PC-9 (cell line): ENCODE results near the gene ZNF316. TPM values are rescaled to one million over a fixed set of nuclear protein-coding genes. Genes with fewer than 3 reads are reported as not detected.

Source experiments
- BruUV-seq: library from RNA; stranded (reverse); fragments of 400-500 nt; replicated peaks from 2 replicates; lab custom pipeline; 2021; lab: Mats Ljungman, UMichigan
- CTCF ChIA-PET: fragments of 300-600 bp; sonication (Branson Sonifier 250); formaldehyde crosslinking; loops from one replicate; lab custom pipeline; 2022; ENCODE audit warnings: antibody characterized with exemption; lab: Charles Lee
- POLR2A ChIA-PET: fragments of 300-600 bp; sonication (Branson Sonifier 250); formaldehyde crosslinking; loops from one replicate; lab custom pipeline; 2022; ENCODE audit warnings: antibody characterized with exemption; ENCODE audit not compliant: unreplicated experiment; lab: Charles Lee
- DNase-seq, 2 experiments: peaks; one replicate each; pipeline versions ENCODE4 v3.0.0 to v3.0.0-alpha.2; 2015 to 2022; ENCODE audit warnings: mixed read lengths in 1 of 2
- H2AFZ ChIP-seq: fragments of 200-600 bp; sonication (generic); 2 replicates; pipeline ENCODE4 v1.8.1; 2017; ENCODE audit warnings: antibody characterized with exemption
- H3F3A ChIP-seq: fragments of 200-600 bp; sonication (generic); 2 replicates; pipeline ENCODE4 v1.8.1; 2017; ENCODE audit warnings: antibody characterized with exemption, mild to moderate bottlenecking, low read depth; ENCODE audit not compliant: insufficient read depth
- H3K27ac ChIP-seq: fragments of 200-600 bp; sonication (generic); 2 replicates; pipeline ENCODE4 v1.6.1; 2016; ENCODE audit warnings: mixed run types
- H3K27me3 ChIP-seq: fragments of 200-600 bp; sonication (generic); 2 replicates; pipeline ENCODE4 v1.6.1; 2016; ENCODE audit warnings: low read depth, mixed run types; ENCODE audit not compliant: insufficient read depth
- H3K36me3 ChIP-seq: fragments of 200-600 bp; sonication (generic); 2 replicates; pipeline ENCODE4 v1.6.1; 2016; ENCODE audit warnings: low read depth, mixed run types
- H3K4me1 ChIP-seq: fragments of 200-600 bp; sonication (generic); replicated peaks from 2 replicates; pipeline ENCODE4 v1.6.1; 2016; ENCODE audit warnings: mixed run types; ENCODE audit not compliant: insufficient read depth
- H3K4me2 ChIP-seq: fragments of 200-600 bp; sonication (generic); 2 replicates; pipeline ENCODE4 v1.6.1; 2017; ENCODE audit warnings: mixed run types
- H3K4me3 ChIP-seq: fragments of 200-600 bp; sonication (generic); 2 replicates; pipeline ENCODE4 v1.6.1; 2016; ENCODE audit warnings: mixed run types
- H3K79me2 ChIP-seq: fragments of 200-600 bp; sonication (generic); 2 replicates; pipeline ENCODE4 v1.6.1; 2017; ENCODE audit warnings: low read depth, mixed run types
- H3K9me2 ChIP-seq: fragments of 200-600 bp; sonication (generic); 2 replicates; pipeline ENCODE4 v1.8.1; 2017; ENCODE audit warnings: mild to moderate bottlenecking; ENCODE audit not compliant: insufficient read depth
- H3K9me3 ChIP-seq: fragments of 200-600 bp; sonication (generic); 2 replicates; pipeline ENCODE4 v1.8.1; 2016; ENCODE audit warnings: low read depth; ENCODE audit not compliant: insufficient read depth
- H4K20me1 ChIP-seq: fragments of 200-600 bp; sonication (generic); 2 replicates; pipeline ENCODE4 v1.8.1; 2017; ENCODE audit not compliant: insufficient read depth
- EZH2 ChIP-seq: fragments of 200-600 bp; sonication (generic); IDR thresholded peaks from 2 replicates; pipeline ENCODE4 v1.8.0; 2017; ENCODE audit warnings: antibody characterized with exemption, low read depth
- intact Hi-C: fragments of 100-400 bp; cut with micrococcal nuclease; formaldehyde crosslinking; loops from one replicate; pipeline ENCODE4 v1.10.0; 2022; ENCODE audit not compliant: unreplicated experiment
- total RNA-seq: library from RNA; stranded (reverse); gene quantifications from 2 replicates; pipeline ENCODE4 v1.2.3, GENCODE V29; 2021
- TF ChIP-seq, protein P1 (sequence below): fragments of 200-600 bp; sonication (generic); conservative IDR thresholded peaks from 2 replicates; pipeline ENCODE4 v1.6.1; 2017; ENCODE audit warnings: mixed run types, antibody characterized with exemption, mild to moderate bottlenecking, moderate library complexity

The ZNF316 gene
- total RNA-seq, 1 experiment from 2014 or later, result 28.4 TPM

DNA sequence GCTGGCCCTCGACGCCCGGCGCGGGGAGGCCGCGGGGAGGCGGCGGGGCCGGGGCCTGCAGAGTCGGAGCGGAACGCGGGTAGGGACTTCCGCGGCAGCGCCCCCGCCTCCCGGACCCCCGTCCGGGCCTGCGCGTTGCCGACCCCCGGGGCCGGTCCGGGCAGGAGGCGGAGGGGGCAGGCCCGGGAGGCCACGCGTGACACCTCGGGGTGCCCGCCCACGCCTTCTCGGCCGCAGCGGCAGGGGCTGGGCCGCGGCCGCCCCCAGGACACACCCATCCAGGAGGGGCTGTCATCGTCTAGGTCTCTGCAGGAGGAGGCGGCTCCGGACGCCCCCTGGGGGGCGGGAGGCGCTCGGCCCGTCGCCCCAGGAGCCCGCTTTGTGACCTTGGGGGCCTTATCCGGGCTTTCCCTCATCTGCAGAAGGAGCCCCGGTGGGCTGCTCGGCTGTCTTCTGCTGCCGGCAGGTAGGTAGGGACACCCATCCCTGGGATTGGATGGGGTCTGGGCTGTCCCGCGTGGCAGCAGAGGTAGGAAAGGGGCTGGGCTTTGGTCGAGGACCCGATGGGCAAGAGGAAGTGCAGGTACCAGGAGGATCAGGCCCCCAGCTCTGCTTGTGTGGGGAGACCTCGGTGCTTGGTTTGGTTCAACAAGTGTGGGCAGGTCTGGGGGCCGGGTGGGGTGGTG is 569 bp downstream of the ZNF316 start:
- ChIA-PET CTCF (no interaction called here), POLR2A (interaction anchor here (0.6 kb wide), 1 partner anchor 46 kb away, joined by 18 read pairs; no protein-coding TSS in a partner anchor)
- DNase-seq, result peak in 1 of 2 experiments; percentile 65
- H3K4me3 ChIP-seq, result peak overlapping the region; percentile 71
- H3K79me2 ChIP-seq, result peaks cover 32% of the 10 kb centered on the region
- no TSS peak for BruUV-seq
- H3K9me3 ChIP-seq, result no peaks in the 10 kb centered on the region
- H3F3A ChIP-seq, result peaks cover 17% of the 10 kb centered on the region
- peaks cover 21% of the 10 kb centered on the region for H3K4me1 ChIP-seq
- TF ChIP-seq EZH2, result no peak
- TF ChIP-seq, protein P1, sequence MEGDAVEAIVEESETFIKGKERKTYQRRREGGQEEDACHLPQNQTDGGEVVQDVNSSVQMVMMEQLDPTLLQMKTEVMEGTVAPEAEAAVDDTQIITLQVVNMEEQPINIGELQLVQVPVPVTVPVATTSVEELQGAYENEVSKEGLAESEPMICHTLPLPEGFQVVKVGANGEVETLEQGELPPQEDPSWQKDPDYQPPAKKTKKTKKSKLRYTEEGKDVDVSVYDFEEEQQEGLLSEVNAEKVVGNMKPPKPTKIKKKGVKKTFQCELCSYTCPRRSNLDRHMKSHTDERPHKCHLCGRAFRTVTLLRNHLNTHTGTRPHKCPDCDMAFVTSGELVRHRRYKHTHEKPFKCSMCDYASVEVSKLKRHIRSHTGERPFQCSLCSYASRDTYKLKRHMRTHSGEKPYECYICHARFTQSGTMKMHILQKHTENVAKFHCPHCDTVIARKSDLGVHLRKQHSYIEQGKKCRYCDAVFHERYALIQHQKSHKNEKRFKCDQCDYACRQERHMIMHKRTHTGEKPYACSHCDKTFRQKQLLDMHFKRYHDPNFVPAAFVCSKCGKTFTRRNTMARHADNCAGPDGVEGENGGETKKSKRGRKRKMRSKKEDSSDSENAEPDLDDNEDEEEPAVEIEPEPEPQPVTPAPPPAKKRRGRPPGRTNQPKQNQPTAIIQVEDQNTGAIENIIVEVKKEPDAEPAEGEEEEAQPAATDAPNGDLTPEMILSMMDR, result peak; percentile 58
- H2AFZ ChIP-seq, result peak overlapping the region; percentile 42; the same call in 1 of the 2 replicates
- intact Hi-C loops, result loop anchor here (1.0 to 5.0 kb wide), 2 partner anchors 47 to 120 kb away; partner anchors contain the start of gene INTS15
- no peaks in the 10 kb centered on the region for H3K9me2 ChIP-seq
- H3K27me3 ChIP-seq, result no peaks in the 10 kb centered on the region
- H3K36me3 ChIP-seq, result peaks cover 11% of the 10 kb centered on the region; the same call in 1 of the 2 replicates
- no peak overlapping the region for H3K27ac ChIP-seq
- peak overlapping the region; percentile 91 for H3K4me2 ChIP-seq
- 0 out of 2 replicates have a peak, but pooled peaks cover 4% of the 10 kb centered on the region for H4K20me1 ChIP-seq

DNA sequence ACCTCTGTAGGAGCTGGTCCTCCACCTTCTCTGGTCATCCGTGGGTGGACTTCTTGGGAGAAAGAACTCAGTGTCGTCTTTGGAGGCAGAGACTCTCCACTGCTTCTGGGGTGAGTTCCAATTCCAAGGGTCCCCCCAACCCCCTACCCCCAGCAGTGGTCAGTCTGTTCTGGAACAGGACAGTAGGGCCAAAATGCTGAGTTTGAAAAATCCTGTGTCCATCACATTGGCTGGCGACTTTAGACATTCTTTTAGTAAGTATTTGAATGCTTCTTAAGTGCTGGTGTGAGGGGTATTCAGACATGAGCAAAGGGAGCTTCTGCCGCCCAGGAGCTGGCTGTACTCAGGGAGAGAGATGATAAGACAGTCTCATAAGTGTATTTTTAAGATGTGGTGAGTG is 1.9 kb downstream of the ZNF316 start:
- TF ChIP-seq, protein P1, result no peak
- no peak for TF ChIP-seq EZH2
- no peak overlapping the region for H3K4me3 ChIP-seq
- peaks cover 21% of the 10 kb centered on the region for H3K4me1 ChIP-seq
- H3K36me3 ChIP-seq, result peaks cover 13% of the 10 kb centered on the region; the same call in 1 of the 2 replicates
- ChIA-PET CTCF (no interaction called here), POLR2A (no interaction called here)
- H3K27ac ChIP-seq, result no peak overlapping the region
- peaks cover 32% of the 10 kb centered on the region for H3K79me2 ChIP-seq
- no TSS peak for BruUV-seq
- no peak for DNase-seq
- H3F3A ChIP-seq, result peaks cover 17% of the 10 kb centered on the region; the same call in 1 of the 2 replicates
- H3K9me3 ChIP-seq, result no peaks in the 10 kb centered on the region
- H2AFZ ChIP-seq, result no peak overlapping the region
- H3K27me3 ChIP-seq, result no peaks in the 10 kb centered on the region
- intact Hi-C loops, result loop anchor here (5.0 kb wide), 1 partner anchor 122 kb away; no protein-coding TSS in a partner anchor
- H3K9me2 ChIP-seq, result no peaks in the 10 kb centered on the region
- H4K20me1 ChIP-seq, result 0 out of 2 replicates have a peak, but pooled peaks cover 4% of the 10 kb centered on the region
- peak overlapping the region; percentile 91; the same call in 1 of the 2 replicates for H3K4me2 ChIP-seq

DNA sequence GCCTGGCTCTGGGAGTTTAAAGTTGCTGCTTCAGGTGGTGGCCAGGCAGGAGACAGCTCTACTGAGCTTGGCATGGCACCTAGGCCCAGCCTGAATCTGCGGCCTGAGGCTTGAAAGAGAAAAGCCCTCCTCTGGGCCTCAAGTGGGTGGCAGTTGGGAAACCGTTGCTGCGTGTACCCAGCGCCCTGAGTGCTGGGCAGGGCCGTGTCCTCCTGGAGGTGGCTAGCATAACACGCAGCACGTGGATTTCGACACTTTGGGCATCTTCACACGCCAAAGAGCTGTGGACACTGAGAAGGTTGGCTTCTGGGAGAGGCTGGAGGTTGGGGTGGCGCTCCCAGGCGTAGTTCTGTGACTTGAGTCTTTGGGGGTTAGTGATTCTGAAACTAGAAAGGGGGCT is 2.5 kb downstream of the ZNF316 start:
- H3K36me3 ChIP-seq, result peaks cover 13% of the 10 kb centered on the region; the same call in 1 of the 2 replicates
- H3K27me3 ChIP-seq, result no peaks in the 10 kb centered on the region
- peaks cover 21% of the 10 kb centered on the region for H3K4me1 ChIP-seq
- intact Hi-C loops, result loop anchor here (5.0 kb wide), 1 partner anchor 122 kb away; no protein-coding TSS in a partner anchor
- ChIA-PET POLR2A (no interaction called here), CTCF (no interaction called here)
- no peak overlapping the region for H3K4me3 ChIP-seq
- H3K4me2 ChIP-seq, result no peak overlapping the region
- no peak for DNase-seq
- H3K9me2 ChIP-seq, result no peaks in the 10 kb centered on the region
- no peak overlapping the region for H2AFZ ChIP-seq
- H3K9me3 ChIP-seq, result no peaks in the 10 kb centered on the region
- H3F3A ChIP-seq, result peaks cover 15% of the 10 kb centered on the region; the same call in 1 of the 2 replicates
- no peak overlapping the region for H3K27ac ChIP-seq
- peaks cover 32% of the 10 kb centered on the region for H3K79me2 ChIP-seq
- no TSS peak for BruUV-seq
- H4K20me1 ChIP-seq, result 0 out of 2 replicates have a peak, but pooled peaks cover 4% of the 10 kb centered on the region
- TF ChIP-seq EZH2, result no peak
- TF ChIP-seq, protein P1, result no peak
